Lower lobe of right lung (tissue), 2 donors: ENCODE data around the gene FXYD6. TPM values are rescaled to one million over a fixed set of nuclear protein-coding genes. Genes with fewer than 3 reads are reported as not detected.

ENCODE experiments used
- ATAC-seq, 2 donors: fragments of 200-7000 bp; cut with Tn5 transposase; one replicate each; pipeline ENCODE4 v1.9.1; 2020 to 2022; ENCODE audit warnings: mild to moderate bottlenecking in 2 of 2, moderate library complexity in 2 of 2
- DNase-seq: peaks from one replicate; pipeline ENCODE4 v3.0.0-alpha.2; 2020
- H3K27ac ChIP-seq: fragments of 200-600 bp; one replicate; pipeline ENCODE4 v1.8.0; 2022
- H3K27me3 ChIP-seq: fragments of 200-600 bp; one replicate; pipeline ENCODE4 v1.8.0; 2022; ENCODE audit warnings: low read depth
- H3K36me3 ChIP-seq: fragments of 200-600 bp; one replicate; pipeline ENCODE4 v1.8.0; 2022; ENCODE audit warnings: mild to moderate bottlenecking
- H3K4me1 ChIP-seq: fragments of 200-600 bp; one replicate; pipeline ENCODE4 v1.8.0; 2022
- H3K4me3 ChIP-seq: fragments of 200-600 bp; one replicate; pipeline ENCODE4 v1.8.0; 2022; ENCODE audit warnings: mild to moderate bottlenecking
- H3K9me3 ChIP-seq: fragments of 200-600 bp; one replicate; pipeline ENCODE4 v1.8.0; 2022
- intact Hi-C: fragments of 100-400 bp; cut with DNase I; formaldehyde crosslinking; loops from one replicate; pipeline ENCODE4 v1.11.0; 2022
- total RNA-seq: library from RNA; stranded (reverse); fragmentation: NEBNext Ultra II Directional; extraction: Animal tissue kit (Norgen Biotek cat#: 25700); gene quantifications from one replicate; pipeline ENCODE4 v1.2.1, GENCODE V29; 2021
- TF ChIP-seq, protein P1 (sequence below): fragments of 200-600 bp; IDR thresholded peaks from one replicate; pipeline ENCODE4 v1.8.0; 2022; ENCODE audit warnings: antibody characterized with exemption, mild to moderate bottlenecking
- donor health status: DM: no; HTN: yes; CAD: no; lungs with severe emphysema.

Gene FXYD6
- total RNA-seq, 1 donor from 2014 or later, result 61.2 TPM

DNA sequence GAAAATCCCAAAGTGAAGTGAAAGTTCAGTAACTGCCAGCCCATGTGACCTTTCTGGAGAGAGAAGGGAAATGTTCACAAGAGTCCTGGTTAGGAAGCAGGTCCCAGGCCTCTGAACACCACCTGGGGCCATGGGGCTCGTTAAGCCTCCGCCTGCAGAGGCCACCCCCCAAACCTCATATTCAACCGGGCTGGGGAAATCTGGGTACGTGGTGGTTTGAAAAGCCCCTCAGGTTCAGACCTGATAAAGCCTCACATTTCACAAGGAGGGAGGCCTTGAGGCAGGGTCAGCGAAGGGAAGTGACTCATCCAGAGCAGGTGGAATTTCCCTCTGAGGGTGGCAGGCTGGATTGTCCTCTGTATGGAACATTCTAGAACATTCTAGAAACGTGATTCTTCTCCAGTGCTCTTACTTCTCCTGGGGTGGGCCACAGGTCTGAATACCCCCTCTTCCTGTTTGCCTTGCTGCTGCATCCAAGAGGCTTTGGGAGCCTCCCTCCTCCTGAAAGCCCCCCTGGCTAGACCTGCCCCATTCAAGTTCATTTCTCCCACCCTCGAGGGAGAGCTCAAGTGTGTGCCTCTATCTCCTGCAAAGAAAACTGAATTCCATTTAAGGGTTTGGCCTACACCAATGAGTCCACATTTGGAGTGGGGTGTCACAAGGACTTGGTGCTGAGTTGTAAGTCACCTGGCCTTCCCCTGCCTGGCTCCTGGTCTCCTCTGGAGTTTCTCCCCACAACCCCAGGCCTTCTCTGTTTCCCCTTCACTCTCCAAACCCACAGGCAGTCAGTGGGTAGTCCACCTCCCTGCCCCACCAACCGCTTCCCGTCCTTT is 58.2 kb downstream of the FXYD6 start:
- peak; percentile 17 for DNase-seq
- Histone ChIP-seq H3K27me3 (no peaks in the 10 kb centered on the region), H3K36me3 (no peaks in the 10 kb centered on the region), H3K9me3 (no peaks in the 10 kb centered on the region), H3K27ac (no peak overlapping the region), H3K4me3 (no peak overlapping the region), H3K4me1 (peaks cover 62% of the 10 kb centered on the region)
- intact Hi-C loops, result no loop called here
- peak in 1 of 2 donors; percentile 8 for ATAC-seq
- TF ChIP-seq, protein P1, sequence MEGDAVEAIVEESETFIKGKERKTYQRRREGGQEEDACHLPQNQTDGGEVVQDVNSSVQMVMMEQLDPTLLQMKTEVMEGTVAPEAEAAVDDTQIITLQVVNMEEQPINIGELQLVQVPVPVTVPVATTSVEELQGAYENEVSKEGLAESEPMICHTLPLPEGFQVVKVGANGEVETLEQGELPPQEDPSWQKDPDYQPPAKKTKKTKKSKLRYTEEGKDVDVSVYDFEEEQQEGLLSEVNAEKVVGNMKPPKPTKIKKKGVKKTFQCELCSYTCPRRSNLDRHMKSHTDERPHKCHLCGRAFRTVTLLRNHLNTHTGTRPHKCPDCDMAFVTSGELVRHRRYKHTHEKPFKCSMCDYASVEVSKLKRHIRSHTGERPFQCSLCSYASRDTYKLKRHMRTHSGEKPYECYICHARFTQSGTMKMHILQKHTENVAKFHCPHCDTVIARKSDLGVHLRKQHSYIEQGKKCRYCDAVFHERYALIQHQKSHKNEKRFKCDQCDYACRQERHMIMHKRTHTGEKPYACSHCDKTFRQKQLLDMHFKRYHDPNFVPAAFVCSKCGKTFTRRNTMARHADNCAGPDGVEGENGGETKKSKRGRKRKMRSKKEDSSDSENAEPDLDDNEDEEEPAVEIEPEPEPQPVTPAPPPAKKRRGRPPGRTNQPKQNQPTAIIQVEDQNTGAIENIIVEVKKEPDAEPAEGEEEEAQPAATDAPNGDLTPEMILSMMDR, result peak; percentile 37

DNA sequence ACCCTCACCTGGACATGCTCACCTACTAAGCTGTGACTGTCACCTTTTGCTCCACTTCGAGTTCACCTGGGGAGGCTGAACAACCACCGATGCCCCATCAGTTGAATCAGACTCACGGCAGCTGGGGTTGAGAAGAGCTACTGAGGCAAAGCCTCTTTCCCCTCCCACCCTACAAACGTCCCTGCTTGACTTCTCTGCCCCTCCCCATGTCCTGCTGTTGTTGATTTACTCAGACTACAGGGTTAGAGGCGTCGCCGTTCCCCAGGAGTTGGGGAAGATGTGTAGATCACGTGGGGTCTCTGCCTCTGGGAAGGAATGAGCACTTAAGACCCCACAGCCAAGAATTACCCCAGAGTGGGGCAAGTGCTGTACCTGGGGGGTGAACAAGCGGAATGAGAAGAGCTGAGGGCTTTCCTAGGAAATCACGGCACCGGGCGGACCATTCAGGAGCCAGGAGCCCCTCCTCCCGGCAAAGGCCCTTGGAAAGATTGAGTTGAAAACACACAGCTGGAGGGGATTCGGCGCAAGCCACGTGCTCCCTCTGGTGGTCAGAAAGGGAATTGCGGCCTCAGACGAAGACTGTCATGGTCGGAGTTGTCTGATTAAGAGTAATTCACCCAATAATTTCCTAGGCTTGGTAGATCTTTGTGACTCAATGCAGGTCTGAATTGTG is 59.0 kb downstream of the FXYD6 start:
- peak; percentile 83 for DNase-seq
- no peaks in the 10 kb centered on the region for H3K9me3 ChIP-seq
- no peaks in the 10 kb centered on the region for H3K27me3 ChIP-seq
- ATAC-seq, result peak; percentile 73 to 81
- H3K36me3 ChIP-seq, result no peaks in the 10 kb centered on the region
- H3K4me1 ChIP-seq, result peaks cover 55% of the 10 kb centered on the region
- TF ChIP-seq, protein P1, result peak; percentile 100
- H3K4me3 ChIP-seq, result no peak overlapping the region
- intact Hi-C loops, result no loop called here
- H3K27ac ChIP-seq, result peak overlapping the region; percentile 71

GRCh38 chr11:117816846-117817367 is 59.6 kb downstream of the FXYD6 start:
- DNase-seq (peak; percentile 39), ATAC-seq (peak in 1 of 2 donors; percentile 5)
- TF ChIP-seq, protein P1, result no peak
- no peak overlapping the region for H3K4me3 ChIP-seq
- no peaks in the 10 kb centered on the region for H3K27me3 ChIP-seq
- H3K9me3 ChIP-seq, result no peaks in the 10 kb centered on the region
- H3K36me3 ChIP-seq, result no peaks in the 10 kb centered on the region
- intact Hi-C loops, result no loop called here
- peaks cover 52% of the 10 kb centered on the region for H3K4me1 ChIP-seq
- peak overlapping the region; percentile 71 for H3K27ac ChIP-seq

DNA sequence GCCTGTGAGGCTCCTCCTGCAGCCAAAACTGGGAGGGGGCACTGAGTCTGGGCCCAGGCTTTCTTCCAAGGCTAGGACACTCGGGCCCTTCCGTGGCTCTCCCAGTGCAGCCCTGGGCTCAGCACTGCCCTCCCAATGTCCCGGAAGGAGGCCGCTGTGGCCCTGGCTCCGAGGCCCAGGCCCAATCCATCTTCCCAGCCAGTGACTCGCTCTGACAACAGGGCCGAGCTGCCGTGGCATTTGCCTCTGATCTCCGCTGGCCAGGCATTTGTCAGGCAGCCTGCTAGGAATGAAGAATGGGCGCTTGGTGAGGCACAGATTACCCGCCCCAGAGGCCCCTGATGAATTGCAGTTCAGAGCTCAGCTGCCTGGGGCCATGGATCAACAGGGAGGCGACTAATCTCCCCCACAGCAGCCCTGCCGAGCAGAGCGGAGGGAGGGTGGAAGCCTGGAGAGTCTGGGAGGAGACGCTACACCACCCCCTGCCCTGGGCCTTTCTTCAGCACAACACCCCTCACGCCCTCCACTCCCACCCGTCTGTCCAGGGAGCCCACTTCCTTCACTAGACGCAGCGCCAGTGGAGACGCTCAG is 60.2 kb downstream of the FXYD6 start:
- no peaks in the 10 kb centered on the region for H3K9me3 ChIP-seq
- intact Hi-C loops, result no loop called here
- H3K27me3 ChIP-seq, result no peaks in the 10 kb centered on the region
- TF ChIP-seq, protein P1, result no peak
- peaks cover 52% of the 10 kb centered on the region for H3K4me1 ChIP-seq
- peak in 1 of 2 donors; percentile 2 for ATAC-seq
- no peak overlapping the region for H3K4me3 ChIP-seq
- DNase-seq, result no peak
- peak overlapping the region; percentile 71 for H3K27ac ChIP-seq
- H3K36me3 ChIP-seq, result no peaks in the 10 kb centered on the region

GRCh38 chr11:117815262-117815803 is 61.1 kb downstream of the FXYD6 start:
- Histone ChIP-seq H3K9me3 (no peaks in the 10 kb centered on the region), H3K27me3 (no peaks in the 10 kb centered on the region), H3K27ac (peak overlapping the region; percentile 71), H3K36me3 (no peaks in the 10 kb centered on the region), H3K4me3 (no peak overlapping the region), H3K4me1 (peaks cover 52% of the 10 kb centered on the region)
- TF ChIP-seq, protein P1, result no peak
- ATAC-seq (peak; percentile 52 to 68), DNase-seq (peak; percentile 76)
- intact Hi-C loops, result no loop called here
